Progenitor cell of endocrine pancreas (in vitro differentiated cells): ENCODE data around the gene TWF2. TPM values are rescaled to one million over a fixed set of nuclear protein-coding genes. Genes with fewer than 3 reads are reported as not detected.

Experiments
- DNase-seq: peaks from one replicate; pipeline ENCODE4 v3.0.0; 2021; ENCODE audit warnings: low spot score; ENCODE audit not compliant: unreplicated experiment
- H3K27ac Mint-ChIP-seq: 2 replicates; pipeline ENCODE4 v1.8.0; 2021; ENCODE audit warnings: mild to moderate bottlenecking, moderate library complexity, mixed read lengths
- H3K27me3 Mint-ChIP-seq: 2 replicates; pipeline ENCODE4 v1.8.0; 2021; ENCODE audit warnings: mixed read lengths
- H3K36me3 Mint-ChIP-seq: 2 replicates; pipeline ENCODE4 v1.8.0; 2022; ENCODE audit warnings: mixed read lengths; ENCODE audit not compliant: insufficient read depth
- H3K4me1 Mint-ChIP-seq: 2 replicates; pipeline ENCODE4 v1.8.0; 2021; ENCODE audit warnings: low read depth, mixed read lengths
- H3K4me3 Mint-ChIP-seq: 2 replicates; pipeline ENCODE4 v1.8.0; 2021; ENCODE audit warnings: low read depth, mild to moderate bottlenecking, moderate library complexity, mixed read lengths
- H3K9me3 Mint-ChIP-seq: 2 replicates; pipeline ENCODE4 v1.8.0; 2021; ENCODE audit warnings: low read depth, mixed read lengths
- CTCF ChIP-seq: fragments of 200-600 bp; sonication (generic); IDR thresholded peaks from one replicate; pipeline ENCODE4 v1.5.0; 2021; ENCODE audit warnings: antibody characterized with exemption, mild to moderate bottlenecking; ENCODE audit not compliant: unreplicated experiment
- total RNA-seq: library from RNA; stranded (reverse); gene quantifications from 2 replicates; pipeline ENCODE4 v1.2.1, GENCODE V29; 2021

Gene TWF2
- total RNA-seq, 1 donor from 2014 or later, result 27.6 TPM

GRCh38 chr3:52236424-52236886 lies 2.5 kb downstream of the TWF2 start:
- no peak overlapping the region for H3K4me3 Mint-ChIP-seq
- H3K9me3 Mint-ChIP-seq, result no peaks in the 10 kb centered on the region
- peaks cover 2% of the 10 kb centered on the region for H3K36me3 Mint-ChIP-seq
- H3K27me3 Mint-ChIP-seq, result no peaks in the 10 kb centered on the region
- peak; percentile 18 for TF ChIP-seq CTCF
- no peak overlapping the region for H3K27ac Mint-ChIP-seq
- no peak for DNase-seq
- peaks cover 16% of the 10 kb centered on the region for H3K4me1 Mint-ChIP-seq

- TF ChIP-seq CTCF, result no peak
- H3K27me3 Mint-ChIP-seq, result no peaks in the 10 kb centered on the region
- no peaks in the 10 kb centered on the region for H3K9me3 Mint-ChIP-seq
- H3K4me3 Mint-ChIP-seq, result no peak overlapping the region
- DNase-seq, result no peak
- H3K27ac Mint-ChIP-seq, result no peak overlapping the region
- peaks cover 2% of the 10 kb centered on the region for H3K36me3 Mint-ChIP-seq
- H3K4me1 Mint-ChIP-seq, result peaks cover 10% of the 10 kb centered on the region
Observed at GRCh38 chr3:52234516-52235447, 4.2 kb downstream of the TWF2 start.

- Mint-ChIP-seq H3K9me3 (no peaks in the 10 kb centered on the region), H3K4me1 (peaks cover 8% of the 10 kb centered on the region), H3K27me3 (no peaks in the 10 kb centered on the region), H3K36me3 (peaks cover 2% of the 10 kb centered on the region), H3K27ac (no peak overlapping the region), H3K4me3 (no peak overlapping the region)
- TF ChIP-seq CTCF, result no peak
- DNase-seq, result no peak
Observed at GRCh38 chr3:52233968-52234367, 5.0 kb downstream of the TWF2 start.

GRCh38 chr3:52233108-52233591 lies 5.8 kb downstream of the TWF2 start:
- Mint-ChIP-seq H3K9me3 (no peaks in the 10 kb centered on the region), H3K27ac (peak overlapping the region; percentile 52), H3K27me3 (no peaks in the 10 kb centered on the region), H3K4me1 (peaks cover 3% of the 10 kb centered on the region), H3K4me3 (no peak overlapping the region), H3K36me3 (peaks cover 2% of the 10 kb centered on the region)
- no peak for DNase-seq
- TF ChIP-seq CTCF, result no peak

GRCh38 chr3:52232279-52233107 lies 6.5 kb downstream of the TWF2 start:
- Mint-ChIP-seq H3K36me3 (peaks cover 2% of the 10 kb centered on the region), H3K4me1 (peaks cover 3% of the 10 kb centered on the region), H3K9me3 (no peaks in the 10 kb centered on the region), H3K4me3 (no peak overlapping the region), H3K27me3 (no peaks in the 10 kb centered on the region), H3K27ac (no peak overlapping the region)
- no peak for DNase-seq
- TF ChIP-seq CTCF, result peak; percentile 21
